GM19351 (cell line): ENCODE data around the gene ARHGAP5.
A peak's percentile ranks its signal among the peaks of the same experiment; 100 is the strongest.

ENCODE experiments used
- ATAC-seq: cut with Tn5 transposase; IDR thresholded peaks from one replicate; pipeline ENCODE4 v1.9.1; 2021; ENCODE audit warnings: mild to moderate bottlenecking, moderate library complexity; ENCODE audit not compliant: unreplicated experiment

The ARHGAP5 gene

GRCh38 chr14:32166924-32167323 lies 89.8 kb downstream of the ARHGAP5 start:
- no peak for ATAC-seq

- no peak for ATAC-seq
Observed at GRCh38 chr14:32167907-32168306, 90.8 kb downstream of the ARHGAP5 start.

GRCh38 chr14:32169191-32169590 lies 92.1 kb downstream of the ARHGAP5 start:
- no peak for ATAC-seq

- ATAC-seq: no peak
Observed at GRCh38 chr14:32171469-32171868, 94.4 kb downstream of the ARHGAP5 start.

GRCh38 chr14:32183151-32184058 lies 106.3 kb downstream of the ARHGAP5 start:
- ATAC-seq: no peak

- ATAC-seq: no peak
Observed at GRCh38 chr14:32185097-32185496, 108.0 kb downstream of the ARHGAP5 start.

GRCh38 chr14:32186248-32186647 lies 109.1 kb downstream of the ARHGAP5 start:
- ATAC-seq: peak; percentile 88

- no peak for ATAC-seq
Observed at GRCh38 chr14:32189811-32190210, 112.7 kb downstream of the ARHGAP5 start.

GRCh38 chr14:32190673-32191072 lies 113.6 kb downstream of the ARHGAP5 start:
- ATAC-seq: no peak

GRCh38 chr14:32192712-32193373 lies 115.7 kb downstream of the ARHGAP5 start:
- ATAC-seq: no peak

GRCh38 chr14:32193532-32193931 lies 116.4 kb downstream of the ARHGAP5 start:
- ATAC-seq: no peak

- no peak for ATAC-seq
Observed at GRCh38 chr14:32195636-32196035, 118.5 kb downstream of the ARHGAP5 start.

GRCh38 chr14:32197919-32198318 lies 120.8 kb downstream of the ARHGAP5 start:
- peak; percentile 28 for ATAC-seq

GRCh38 chr14:32200368-32201192 lies 123.5 kb downstream of the ARHGAP5 start:
- peak; percentile 27 for ATAC-seq

- peak; percentile 47 for ATAC-seq
Observed at GRCh38 chr14:32201193-32201815, 124.2 kb downstream of the ARHGAP5 start.

- no peak for ATAC-seq
Observed at GRCh38 chr14:32201816-32202490, 124.8 kb downstream of the ARHGAP5 start, which contains the start of gene RNU6-7. Gene RNU6-7 (plus strand): TSS chr14:32202045.

- no peak for ATAC-seq
Observed at GRCh38 chr14:32202491-32202997, 125.4 kb downstream of the ARHGAP5 start.

GRCh38 chr14:32202998-32203882 lies 126.1 kb downstream of the ARHGAP5 start, which contains the start of gene RNU6-8:
Gene RNU6-8 (minus strand): TSS chr14:32203269.
- ATAC-seq: peak; percentile 60

- no peak for ATAC-seq
Observed at GRCh38 chr14:32203928-32204357, 126.8 kb downstream of the ARHGAP5 start.
